ENCODE results near the gene HMX3.
"Not testable (repeated sequence)": the region's sequence is repeated elsewhere in the genome, so short reads cannot be mapped to it uniquely, and the experiment has no call there.

HMX3 gene

DNA sequence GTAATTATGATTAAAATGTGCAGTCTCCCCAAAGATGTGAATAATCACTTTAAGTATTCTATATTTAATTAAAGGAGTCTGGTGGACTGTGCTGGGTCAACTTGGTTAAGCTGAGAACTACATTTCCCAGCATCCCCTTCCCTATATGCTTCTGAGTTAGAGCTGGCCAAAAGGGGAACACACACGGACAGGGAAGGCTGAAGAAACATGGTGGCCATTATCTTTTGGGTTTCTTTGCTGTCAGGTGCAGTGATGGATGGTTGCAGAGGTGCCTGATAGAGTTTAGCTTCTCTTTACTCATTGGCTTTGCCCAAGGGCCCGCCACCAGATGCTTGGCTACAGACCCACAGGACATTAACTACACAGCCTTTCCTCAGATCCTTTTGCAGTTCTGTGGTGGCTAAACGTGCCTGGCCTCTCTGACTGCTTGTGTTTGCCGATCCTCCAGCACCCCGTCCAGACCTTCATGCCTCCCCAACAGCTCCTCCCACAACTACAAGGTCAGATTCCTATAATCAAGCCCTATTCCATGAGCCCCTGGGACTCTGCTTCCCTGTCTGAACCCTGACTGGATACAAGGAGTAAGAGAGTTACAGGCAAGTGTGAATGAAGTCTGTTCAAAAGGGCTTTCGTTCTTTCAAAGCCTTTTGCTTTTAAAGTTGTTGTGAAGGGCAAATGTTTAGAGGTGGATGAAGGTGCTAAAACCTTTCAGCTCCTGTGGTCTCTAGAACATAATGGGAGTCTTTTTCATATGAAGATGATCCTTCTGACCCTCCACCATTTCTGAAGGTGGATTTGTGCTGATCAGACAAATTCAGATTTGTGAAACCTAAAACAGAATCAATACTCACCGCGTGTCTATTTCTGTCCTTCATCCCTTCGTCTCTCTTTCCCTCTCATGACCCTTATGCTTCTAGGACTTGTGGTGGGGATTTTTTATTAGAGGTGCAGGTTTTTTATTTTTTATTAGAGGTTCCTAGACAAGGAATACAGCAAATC lies 39.9 kb downstream of the HMX3 start:
- DNase-seq (ENCODE audit: low read depth): no peak

DNA sequence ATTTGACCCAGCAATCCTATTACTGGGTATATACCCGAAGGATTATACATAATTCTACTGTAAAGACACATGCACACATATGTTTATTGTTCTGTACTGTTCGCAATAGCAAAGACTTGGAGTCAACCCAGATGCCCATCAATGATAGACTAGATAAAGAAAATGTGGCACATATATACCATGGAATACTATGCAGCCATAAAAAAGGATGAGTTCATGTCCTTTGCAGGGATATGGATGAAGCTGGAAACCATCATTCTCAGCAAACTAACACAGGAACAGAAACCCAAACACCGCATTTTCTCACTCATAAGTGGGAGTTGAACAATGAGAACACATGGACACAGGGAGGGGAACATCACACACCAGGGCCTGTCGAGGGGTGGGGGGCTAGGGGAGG lies 42.6 kb downstream of the HMX3 start:
- DNase-seq (ENCODE audit: low read depth): not testable (repeated sequence)

DNA sequence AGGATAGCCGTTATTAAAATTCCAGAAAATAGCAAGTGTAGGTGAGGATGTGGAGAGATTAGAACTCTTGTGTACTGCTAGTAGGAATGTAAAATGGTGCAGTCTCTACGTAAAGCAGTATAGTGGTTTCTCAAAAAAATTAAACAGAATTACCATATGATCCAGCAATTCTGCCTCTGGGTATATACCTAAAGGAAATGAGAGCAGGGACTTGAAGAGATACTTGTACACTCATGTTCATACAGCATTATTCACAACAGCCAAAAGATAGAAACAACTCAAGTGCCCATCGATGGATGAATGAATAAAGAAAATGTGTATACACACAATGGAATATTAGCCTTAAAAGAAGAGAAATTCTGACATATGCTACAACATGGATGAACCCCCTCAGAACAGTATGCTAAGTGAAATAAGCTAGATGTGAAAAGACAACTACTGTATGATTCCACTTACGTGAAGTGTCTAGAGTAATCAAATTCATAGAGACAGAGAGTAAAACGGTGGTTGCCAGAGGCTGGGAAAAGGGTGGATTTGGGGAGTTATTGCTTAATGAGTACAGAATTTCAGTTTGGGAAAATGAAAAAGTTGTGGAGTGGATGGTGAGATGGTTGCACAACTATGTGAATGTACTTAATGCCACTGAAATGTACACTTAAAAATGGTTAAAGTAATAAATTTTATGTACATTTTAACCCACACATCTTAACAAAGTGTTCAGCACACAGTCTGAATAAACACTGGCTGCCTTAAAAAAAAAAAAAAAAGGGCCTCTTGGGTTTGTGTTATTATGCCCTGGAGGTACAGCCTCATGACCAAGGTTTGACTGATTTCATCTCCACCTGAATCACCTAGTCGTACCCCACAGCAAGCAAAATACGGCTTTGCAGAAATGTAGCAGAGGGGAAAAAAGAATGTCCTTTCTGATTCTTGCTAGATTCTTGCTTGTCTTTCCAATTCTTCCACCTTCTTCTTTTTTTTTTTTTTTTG lies 44.6 kb downstream of the HMX3 start:
- no peak for DNase-seq (ENCODE audit: low read depth)

DNA sequence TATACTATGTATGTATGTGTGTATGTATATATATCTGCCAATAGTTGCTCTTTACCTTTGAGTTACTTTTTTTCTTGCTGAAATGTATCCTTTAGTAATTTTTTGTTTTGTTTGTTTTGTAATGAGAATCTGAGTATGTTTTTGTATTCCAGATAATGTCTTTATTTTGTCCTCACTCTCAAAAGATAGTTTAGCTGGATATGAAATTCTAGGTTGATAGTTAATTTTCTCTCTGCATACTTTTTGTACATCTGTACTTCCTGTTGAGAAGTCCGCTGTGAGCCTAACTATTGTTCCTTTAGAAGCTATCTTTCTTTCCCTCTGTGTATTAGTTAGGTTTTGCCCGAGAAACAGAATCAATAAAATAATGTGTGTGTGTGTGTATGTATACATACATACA lies 48.0 kb downstream of the HMX3 start:
- DNase-seq (ENCODE audit: low read depth): no peak

DNA sequence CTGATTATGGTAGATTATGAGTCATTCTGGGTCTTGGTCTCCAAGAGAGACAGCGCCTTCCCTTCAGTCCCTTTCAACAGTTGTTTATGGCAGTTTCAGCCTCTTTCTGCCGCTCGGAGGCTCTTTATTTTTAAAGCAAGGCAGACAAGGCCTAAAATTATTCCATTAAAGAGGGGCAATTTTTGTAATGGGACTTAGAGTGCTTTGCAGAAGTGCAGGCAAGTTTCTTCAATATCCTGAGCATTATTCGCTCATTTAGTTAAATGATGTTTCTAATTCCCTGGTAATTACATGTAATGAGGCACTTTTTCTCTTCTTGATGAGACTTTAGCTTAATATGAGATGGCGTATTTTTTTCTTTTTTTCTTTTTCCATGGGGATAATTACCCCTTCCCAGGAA lies 52.0 kb downstream of the HMX3 start:
- no peak for DNase-seq (ENCODE audit: low read depth)
